ENCODE data around the gene CREB1.

DNA sequence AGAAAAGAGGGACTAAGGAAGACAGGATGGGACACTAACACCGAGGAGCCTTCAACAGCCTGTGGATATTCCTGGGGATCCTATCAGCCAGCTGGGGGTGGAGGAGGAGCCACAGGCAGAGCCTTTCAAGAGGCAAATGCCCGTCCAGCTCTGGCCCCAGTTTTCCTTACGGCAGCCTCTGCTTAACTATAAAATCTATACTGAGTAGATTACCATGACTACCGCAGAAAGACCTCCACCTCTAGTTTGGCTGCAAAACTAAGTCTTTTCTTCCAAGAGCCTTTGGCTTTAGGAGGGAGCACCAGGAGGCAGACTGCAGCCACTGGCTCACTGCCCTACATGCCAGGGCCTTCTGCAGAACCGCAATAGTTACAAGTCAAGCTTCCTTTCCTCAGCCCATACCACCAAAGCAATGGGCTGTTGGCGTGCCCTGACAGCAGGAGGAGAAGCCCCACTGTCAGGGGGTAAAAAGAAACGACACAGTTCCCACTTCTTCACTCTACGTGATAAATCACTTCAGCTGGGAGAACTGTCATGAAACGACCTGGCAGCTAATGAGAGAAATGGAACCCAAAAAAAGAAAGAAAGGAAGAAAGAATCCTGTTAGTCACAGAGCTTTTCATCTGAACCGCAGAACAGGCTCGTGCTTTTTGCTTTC lies 25.1 kb upstream of the CREB1 start:
- TF ChIP-seq POLR2A (IDR thresholded peaks at IDR 0.05) = no peak
- peak in 2 of 12 donors; percentile 25 for TF ChIP-seq CTCF (IDR thresholded peaks at IDR 0.05)

Data from heart left ventricle (tissue), 13 donors.